GM19438 (cell line): ENCODE data around the gene RANBP3.

ENCODE experiments used
- ATAC-seq: cut with Tn5 transposase; IDR thresholded peaks from one replicate; pipeline ENCODE4 v1.9.1; 2021; ENCODE audit warnings: low read depth; ENCODE audit not compliant: unreplicated experiment

The RANBP3 gene

DNA sequence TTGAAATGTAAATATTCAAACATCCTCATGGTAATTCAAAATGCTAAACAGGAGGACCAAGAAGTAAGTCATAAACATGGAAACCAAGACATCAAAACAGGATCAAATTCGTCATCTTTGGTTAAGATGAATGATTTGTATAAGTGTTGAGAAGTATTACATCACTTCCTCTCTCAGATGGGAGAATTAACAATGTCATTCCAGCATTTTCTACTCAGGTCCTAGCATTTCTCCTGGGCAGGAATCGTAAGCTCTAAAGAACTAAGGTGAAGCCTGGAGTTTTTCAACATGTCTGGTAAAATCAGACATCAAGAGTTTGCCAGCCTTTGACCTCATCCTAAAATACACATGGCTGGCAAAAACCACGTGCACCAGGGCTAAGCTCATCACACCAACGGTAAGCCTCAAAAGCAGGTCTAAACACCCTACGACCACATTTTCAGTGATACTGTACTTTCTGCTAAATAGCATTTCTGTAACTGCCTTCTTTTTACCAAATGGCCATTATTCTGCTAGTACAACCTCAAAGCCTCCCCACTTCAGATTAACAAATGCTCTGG, 24.8 kb downstream of the RANBP3 start:
- ATAC-seq, result no peak

DNA sequence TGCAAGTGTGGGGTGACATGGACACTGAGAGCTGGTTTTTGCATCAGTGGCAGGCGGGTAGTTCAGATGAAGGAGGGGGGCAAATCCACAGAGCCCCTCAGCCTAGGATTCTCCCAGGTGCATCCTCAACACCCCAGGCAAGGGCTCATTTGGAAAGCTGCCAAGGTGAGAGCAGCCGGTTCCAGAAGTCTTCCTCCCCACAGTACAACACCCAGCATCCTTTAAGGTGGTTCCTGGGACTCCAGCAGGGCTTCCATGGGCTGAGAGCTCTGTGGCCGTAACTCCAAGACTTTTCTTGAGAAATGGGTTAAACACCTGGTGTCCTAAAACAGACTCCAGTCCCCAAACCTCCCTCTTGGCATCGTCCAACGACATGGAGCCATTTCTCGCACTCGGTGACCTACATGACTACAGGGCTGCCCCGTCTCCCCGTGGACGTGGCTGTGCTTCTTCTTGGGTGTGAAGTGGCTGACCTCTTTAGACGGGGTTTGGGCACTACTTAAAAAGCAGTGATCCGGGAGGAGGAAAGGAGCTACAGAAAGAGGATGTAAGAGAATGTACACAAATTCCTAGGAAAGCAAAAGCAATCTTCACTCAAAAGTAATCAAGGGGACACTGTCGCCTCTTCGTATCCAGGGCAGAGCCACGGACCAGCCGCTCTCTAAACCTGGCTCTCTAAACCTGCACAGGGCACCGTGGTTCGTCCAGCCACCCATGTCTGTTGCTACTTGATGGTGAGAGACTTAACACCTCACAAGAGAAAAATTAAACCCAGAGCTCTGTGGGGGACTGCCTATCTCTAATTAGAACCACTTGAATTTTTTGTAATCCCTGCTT, 25.5 kb downstream of the RANBP3 start:
- no peak for ATAC-seq

DNA sequence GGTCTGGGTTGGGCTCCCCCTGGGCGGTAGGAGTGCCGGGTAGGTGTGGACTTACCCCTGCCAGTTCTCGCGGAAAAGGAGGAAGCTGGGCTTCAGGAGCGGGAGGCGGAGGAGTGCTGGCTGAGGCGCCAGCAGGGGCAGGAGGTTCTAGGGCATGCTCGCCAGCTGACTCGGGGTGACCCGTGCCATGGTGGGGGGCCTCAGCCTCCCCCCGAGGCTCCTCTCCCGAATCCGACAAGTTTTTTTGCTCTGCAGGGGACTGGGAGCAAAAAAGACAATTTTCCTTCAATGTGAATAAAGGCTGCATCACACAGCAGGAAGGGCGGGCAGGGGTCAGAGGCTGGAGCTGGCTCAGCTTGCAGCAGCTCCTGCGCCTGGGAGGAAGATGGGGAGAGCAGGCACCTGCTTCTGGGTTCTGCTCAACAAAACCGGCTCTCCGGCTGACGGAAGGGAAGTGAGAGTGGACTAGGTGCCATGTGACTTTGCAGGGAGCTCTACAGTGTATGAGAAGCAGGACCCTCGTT, 26.5 kb downstream of the RANBP3 start:
- no peak for ATAC-seq

DNA sequence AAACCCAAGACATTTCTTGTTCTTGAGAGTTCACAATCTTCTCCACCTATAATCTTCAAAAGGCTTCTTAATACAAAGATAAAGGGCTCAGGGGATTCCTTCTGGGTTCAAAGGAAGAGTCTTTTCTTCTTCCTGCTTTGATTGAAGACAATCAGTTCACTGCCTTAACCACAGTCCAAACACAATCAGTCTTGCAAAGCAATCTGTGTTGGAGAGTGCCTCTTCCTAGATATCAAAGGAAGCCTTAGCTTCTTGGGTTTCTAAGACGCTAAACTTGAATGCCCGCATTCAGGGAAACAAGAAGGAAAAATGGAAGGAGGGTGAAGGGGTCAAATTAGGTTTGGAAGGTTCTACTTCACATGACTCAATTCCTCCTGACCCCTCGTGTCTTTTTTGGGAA, 27.2 kb downstream of the RANBP3 start:
- no peak for ATAC-seq

DNA sequence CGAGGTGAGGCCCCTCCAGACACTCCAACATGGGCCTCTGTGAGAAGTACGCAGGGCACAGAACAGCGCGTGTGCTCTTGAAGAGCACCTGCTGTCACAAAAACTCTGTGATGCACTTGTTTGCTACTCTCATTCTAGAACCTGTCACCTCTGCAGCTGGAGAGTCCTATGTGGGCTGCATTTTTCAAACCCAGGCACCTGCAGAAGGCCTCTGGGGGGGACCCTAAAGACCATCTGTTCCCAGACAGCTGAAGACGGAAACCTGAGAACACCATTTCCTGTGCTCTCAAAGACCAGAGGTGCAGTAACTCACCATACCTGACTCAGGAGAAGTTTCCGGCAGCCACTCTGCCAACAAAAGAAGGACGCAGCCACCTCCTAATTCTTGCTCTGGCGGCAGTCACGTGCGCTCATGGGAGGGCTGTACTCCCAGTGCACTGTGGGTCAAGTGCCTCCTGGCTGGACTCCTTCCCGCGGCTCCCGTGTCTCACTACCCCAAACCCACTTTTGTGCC, 28.1 kb downstream of the RANBP3 start:
- ATAC-seq, result no peak

DNA sequence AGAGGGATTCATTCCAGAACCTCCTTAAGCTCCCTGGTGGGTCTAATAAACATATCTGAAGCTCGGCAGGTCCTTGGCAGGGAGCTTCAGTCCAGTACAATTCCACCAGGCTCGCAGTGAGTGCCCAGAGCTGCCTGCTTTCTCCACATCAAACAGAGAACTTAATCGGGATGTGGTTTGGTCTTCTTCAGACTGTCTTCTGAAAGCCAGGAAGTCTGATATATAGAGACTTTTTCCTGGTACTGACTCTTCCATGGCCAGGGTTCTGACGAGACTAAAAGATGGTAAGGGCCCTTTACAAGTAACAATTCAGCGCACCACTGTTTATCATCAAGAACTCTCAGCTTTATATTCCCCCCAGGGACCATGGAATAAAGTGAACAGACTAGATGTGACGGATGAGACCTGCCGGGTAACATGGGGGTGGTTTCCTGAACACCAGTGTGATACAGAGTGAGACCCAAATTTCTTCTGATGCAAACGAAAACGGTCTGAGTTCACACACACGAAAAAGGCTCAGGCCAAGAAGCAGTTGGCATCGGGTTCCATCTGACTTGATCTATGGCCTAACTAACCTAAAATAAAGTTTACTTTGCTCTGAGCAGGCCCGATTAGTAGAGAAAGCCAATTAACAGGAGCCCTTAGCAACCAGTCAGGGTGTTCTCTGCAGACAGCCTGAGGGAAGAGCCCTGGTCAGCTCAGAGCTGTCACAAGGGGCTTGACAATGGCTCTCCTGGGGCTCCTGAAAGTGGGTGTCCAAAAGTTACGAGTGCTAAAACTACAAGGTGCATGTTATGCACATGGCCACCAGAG, 29.0 kb downstream of the RANBP3 start:
- ATAC-seq, result no peak

DNA sequence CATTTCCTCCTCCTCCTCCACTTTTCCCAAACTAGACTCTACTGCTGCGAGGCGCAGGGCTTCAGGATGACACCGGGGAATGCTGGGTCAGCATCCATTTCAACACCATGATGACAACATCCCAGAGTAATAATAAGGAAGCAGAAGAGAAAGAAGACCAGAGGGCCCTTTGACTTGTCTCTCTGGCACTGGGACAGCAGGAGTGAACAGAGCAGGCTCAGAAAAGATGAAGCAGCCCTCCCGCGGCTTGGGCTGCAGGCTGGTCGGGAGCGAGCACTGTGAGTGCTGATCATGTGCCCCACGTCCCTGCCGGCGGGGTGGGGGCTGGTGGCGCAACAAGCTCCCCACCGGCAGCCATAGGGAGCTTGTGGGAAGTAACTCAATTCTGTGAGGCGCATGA, 30.5 kb downstream of the RANBP3 start:
- ATAC-seq, result no peak

DNA sequence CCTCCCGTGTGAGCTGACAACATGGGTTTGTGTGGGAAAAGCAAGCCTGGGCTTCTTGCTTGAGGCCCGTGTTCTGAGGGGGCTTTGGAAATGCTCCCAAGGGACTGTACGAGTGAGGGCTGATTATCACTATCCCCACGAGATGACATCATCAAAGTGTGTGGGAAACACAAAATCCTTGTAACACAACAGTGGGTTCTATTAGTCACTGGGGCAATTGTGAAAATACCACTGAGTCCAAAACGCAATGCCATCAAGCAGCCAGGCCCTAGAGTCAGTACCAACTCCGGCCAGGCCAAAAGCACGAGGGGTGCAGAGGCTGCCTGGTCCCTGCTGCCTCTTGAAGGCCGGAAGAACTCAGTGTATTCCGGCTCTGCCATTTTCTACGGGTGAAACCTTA, 34.3 kb downstream of the RANBP3 start:
- no peak for ATAC-seq

DNA sequence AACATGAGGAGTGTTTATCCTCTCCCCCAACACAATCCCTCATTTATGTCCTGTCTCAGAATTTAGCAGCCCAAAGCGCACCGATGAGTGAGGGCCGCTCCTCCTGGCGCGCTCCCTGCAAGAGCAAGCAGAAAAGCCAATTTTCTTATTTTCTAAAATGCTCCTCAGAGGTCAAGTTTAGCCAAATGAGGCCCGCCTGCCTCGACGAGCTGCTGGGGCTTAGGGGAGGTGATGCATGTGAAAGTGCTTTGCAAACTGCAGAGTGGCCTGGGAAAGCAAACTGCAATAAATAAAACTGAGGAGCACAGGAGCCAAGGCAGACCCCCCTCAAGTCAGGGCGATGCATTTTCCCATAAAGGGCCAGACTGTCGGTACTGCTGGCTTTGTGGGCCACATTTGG, 34.9 kb downstream of the RANBP3 start:
- no peak for ATAC-seq

DNA sequence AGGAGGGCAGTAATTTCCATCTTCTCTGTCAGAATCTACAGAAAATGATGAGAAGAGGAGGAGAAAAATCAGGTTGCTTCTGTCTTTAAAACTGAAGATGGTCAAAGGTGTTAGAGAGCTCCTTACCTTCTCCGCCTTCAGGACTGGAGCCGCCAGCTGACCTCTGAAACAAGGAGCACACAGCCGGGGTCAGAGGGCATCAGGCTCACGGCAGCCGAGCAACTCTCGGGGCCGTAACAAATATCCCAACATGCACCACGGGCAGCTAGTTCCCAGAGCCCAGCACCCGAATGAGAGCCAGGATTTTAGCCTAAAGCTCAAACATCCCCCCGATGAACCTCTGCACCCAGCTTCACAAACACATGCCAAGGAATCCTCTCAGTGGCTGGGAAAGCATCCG, 36.3 kb downstream of the RANBP3 start:
- ATAC-seq, result no peak

DNA sequence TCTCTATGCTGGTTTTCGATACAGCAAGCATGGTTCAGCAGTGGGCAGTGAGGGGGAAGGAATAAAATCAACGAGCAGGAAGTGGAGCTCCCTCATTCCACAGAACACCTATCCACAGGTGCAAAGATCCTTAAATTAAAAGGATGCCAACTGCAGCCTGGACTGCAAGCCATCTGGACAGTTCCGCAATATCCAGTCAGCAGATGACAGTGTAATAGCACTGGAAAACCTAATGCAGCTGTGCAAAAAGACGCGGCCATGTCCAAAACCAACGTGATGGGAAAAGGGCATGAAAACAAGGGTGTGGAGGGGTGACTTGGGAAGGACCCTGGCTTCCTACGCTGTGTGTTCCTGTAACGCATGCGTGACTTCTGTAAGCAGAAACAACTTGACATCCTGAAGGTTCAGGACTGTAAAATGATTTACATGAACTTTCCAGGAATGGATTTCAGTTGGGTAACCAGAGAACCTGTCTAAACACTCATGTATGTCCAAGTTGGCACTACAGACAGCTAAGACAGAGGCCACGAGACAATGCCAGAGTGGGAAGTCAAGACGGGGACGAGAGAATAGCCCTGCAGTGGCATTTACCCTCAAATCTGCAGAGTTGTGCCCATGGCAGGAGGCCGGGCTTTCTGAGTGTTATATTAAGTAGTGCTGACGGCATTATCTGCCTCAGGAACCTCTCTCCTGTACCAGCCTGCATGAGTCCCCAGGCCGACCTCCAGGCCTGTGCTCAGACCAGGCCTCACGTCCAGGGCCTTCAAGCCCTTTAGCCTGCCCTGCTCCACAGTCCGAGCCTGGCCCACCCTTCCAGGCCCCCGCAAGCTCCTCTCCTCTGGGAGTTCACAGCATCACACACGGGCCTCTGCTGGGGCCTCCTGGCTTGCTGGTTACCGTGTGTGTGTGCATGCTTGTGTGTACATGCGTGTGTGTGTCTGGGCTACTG, 37.4 kb downstream of the RANBP3 start:
- no peak for ATAC-seq

DNA sequence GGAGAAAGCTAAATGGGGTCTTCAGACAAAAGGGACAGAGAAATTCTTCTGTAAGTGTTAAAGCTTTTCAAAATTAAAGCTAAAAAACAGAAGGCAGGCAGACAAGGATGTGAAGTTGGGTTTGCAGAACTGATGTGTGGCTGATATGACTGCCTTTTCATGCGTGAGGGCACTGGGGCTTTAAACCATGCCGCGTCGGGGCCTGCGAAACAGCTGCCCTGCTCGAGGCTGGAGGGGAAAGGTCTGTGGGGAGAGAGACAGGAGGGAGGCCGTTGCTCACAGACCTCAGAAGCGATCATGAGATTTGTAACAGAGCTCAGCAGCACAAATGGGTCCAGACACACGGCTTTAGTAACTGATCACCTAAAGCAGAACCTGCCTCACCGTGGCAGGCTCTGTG, 40.4 kb downstream of the RANBP3 start:
- ATAC-seq, result no peak

DNA sequence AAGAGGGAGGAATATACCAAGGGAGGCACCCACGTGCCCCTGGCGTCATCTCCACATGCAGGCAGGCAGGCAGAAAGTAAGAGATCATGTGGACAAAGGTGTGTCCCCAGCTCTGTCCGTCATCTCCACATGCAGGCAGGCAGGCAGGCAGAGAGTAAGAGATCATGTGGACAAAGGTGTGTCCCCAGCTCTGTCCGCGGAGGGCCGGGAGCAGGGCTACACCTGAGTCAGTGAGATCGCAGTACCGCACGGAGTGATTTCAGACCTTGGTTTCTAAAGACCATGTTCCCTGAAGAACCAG, 41.7 kb downstream of the RANBP3 start:
- ATAC-seq, result no peak

DNA sequence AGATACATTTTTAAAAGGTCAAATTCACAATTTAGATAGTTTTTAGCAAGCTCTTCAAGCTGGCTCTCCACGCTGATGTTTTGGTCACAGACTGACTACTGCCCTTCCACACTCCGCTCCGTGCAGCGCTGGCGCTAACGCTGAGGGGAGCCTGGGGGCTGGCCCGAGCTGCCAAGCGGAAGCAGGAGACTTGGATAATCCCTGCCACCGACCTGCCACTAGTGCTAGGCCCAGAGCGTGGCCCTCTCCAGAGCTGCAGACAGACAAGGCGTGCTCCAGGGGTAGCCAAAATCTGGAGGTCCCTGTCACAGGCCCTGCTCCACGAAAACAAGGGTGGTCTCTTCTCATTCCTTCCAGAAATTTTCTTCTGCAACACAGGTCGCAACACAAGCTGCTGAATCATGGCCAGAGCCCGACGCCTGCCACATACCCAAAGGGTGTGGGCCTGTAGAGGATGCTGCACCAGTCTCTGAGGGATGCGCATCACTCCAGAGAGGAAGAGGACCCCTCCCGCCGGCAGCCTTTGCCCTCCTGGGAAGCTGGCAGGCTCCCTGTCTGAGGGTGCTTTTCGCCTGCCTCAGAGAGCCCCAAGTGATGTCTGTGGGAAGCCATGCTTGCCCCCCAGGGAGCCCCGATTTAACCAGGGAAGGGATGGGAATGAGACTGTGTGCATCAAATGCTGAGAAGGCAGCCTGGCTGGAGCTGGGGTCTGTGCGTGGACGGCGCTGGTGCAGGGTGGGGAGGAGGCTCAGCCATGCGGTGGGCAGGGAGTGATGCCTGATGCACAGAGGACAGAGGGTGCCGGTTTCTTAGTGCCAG, 42.3 kb downstream of the RANBP3 start:
- no peak for ATAC-seq

DNA sequence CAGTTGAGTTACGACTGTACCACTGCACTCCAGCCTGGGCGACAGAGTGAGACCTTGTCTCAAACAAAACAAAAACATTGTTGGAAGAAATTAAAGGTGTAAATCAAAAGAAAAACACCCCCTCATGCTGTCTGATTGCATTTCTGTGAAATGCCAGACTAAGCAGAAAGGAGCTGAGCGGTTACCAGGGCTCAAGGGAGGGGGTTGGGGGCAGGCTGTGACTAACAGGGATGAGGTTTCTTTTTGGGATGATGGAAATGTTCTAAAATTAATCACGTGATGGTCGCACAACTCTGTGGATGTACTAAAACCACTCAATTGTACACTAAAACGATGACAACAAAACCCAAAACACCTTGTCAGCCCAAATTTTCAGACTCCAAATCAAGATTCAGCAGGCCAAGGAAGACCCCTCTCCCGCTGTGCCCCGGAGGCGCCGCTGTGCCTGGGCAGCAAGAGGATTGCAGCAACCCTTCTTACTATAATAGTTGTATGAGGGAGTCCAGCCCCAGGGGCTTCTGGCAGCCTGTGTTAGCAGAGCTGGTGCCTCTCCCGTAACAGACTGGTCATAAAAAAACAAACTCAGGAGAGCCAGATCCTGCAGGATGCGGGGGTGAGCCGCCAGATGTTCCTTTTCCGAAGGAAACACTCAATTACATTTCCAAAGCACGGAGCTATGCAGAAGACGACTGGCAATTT, 43.0 kb downstream of the RANBP3 start:
- no peak for ATAC-seq

DNA sequence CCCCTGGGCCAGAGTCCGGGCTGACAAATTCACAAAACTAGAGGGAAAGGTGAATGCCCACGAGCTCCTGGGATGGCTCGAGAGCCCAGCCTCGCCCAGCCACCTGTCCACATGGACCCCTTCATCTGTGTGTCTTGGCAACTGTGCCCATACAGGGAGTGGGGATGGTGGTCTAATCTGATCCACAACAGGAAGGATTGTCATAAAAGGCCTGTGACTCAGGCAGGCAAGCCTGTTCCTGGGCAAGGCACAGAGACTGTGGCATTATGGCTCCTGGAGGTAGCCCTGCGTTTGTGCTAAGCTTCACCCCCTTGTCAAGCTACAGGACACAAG, 43.9 kb downstream of the RANBP3 start:
- no peak for ATAC-seq

DNA sequence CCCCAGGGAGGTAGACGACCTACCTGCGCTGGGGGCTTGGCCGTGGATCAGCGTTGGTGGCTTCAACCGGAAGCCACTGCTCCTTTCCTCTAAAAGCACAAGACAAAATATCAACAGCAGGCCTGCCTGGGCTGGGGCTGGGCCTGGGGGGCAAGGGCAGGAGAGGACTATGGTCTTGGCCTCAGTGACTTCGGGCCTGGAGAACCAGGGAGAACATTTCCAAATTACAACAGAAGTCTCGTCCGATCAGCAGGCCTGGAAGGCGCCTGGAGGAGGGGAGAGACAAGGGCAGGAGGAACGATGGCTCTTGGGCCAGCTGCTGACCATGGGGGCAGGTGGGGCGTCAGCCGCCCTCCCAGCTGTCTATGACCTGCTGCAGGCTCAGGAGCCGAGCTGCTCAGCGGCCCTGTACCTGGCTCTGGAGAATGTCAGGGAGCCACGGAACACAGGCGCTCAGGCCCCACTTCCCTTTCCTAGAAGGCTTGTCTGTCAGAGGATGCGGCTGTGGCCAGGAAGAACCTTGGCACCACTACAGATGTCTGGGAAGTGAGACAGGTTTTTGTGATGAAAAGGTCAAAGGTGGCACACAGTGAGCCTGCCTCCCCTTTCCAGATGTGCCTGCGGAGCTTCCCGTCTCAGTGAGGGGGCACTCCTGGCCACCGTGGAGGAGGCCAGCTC, 44.4 kb downstream of the RANBP3 start:
- no peak for ATAC-seq

DNA sequence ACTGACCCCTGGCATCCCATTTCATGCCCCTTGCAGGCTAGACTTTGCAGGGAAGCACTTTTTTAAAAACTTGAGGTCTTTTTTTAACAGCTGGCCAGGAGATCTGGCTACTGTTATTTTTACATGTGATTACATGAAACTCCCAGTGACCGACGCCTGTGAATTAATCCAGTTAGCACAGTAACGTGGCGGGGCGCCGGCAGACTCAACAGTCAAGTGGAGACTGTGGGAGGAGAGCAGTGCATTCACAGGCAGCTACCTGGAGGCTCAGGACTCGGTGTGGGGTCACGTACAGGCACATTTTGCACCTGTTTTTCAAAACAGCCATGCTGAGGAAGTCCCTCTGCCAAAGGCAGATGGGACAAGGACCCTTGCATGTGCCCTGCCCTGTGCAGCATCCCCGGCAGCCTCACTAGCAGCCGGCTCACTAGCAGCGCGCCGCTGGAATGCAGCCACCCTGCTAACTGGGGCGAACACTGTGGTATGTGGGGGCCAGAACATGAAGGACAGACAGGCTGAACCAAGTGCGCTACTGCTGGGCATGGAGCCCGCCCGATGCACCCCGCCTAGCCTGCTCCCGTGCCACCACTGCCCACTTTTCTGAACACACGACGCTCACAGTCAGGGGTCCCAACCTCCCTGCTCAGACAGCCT, 45.2 kb downstream of the RANBP3 start:
- ATAC-seq, result no peak
